A549 (cell line): ENCODE measurements around the gene UHRF2. TPM values are rescaled to one million over a fixed set of nuclear protein-coding genes. Genes with fewer than 3 reads are reported as not detected.
"Not testable (repeated sequence)": the region's sequence is repeated elsewhere in the genome, so short reads cannot be mapped to it uniquely, and the experiment has no call there.

Experiments
- ATAC-seq, 2 experiments: fragments of 200-7000 bp in 1 of 2; fragments of >200 bp in 1 of 2; cut with Nextera tagmentation in 1 of 2; cut with Tn5 transposase in 1 of 2; 3 replicates each; pipeline versions ENCODE4 v1.8.0 to v1.9.1; 2018 to 2020; ENCODE audit warnings: mild to moderate bottlenecking in 1 of 2, moderate library complexity in 1 of 2
- CTCF ChIA-PET: fragments of 300-600 bp; sonication (Branson Sonifier 250); formaldehyde crosslinking; extraction: SDS; loops from one replicate; lab custom pipeline; 2021; ENCODE audit warnings: antibody characterized with exemption, inconsistent platforms; lab: Yijun Ruan, JAX
- POLR2A ChIA-PET: fragments of 350-600 bp; formaldehyde crosslinking; extraction: SDS; loops from one replicate; lab custom pipeline; 2021; ENCODE audit warnings: antibody characterized with exemption, inconsistent platforms; lab: Yijun Ruan, JAX
- DNase-seq, 2 experiments: peaks; one replicate each; pipeline versions ENCODE4 v3.0.0 to v3.0.0-alpha.2; 2011 to 2016; ENCODE audit warnings: low read depth in 1 of 2, low spot score in 1 of 2
- FAIRE-seq: peaks from 2 replicates; lab custom pipeline; 2011; peaks lifted over from hg19 to GRCh38; lab: Jason Lieb, UNC
- H3K27ac ChIP-seq, 2 experiments: fragments of >200 bp; sonication (Bioruptor Twin); formaldehyde crosslinking; 3 replicates each; pipeline ENCODE4 v1.5.1; 2016 to 2017
- H3K4me1 ChIP-seq: fragments of >200 bp; sonication (Bioruptor Twin); formaldehyde crosslinking; 3 replicates; pipeline ENCODE4 v1.6.1; 2016
- H3K4me2 ChIP-seq: fragments of >200 bp; sonication (Bioruptor Twin); formaldehyde crosslinking; 3 replicates; pipeline ENCODE4 v1.6.1; 2016
- H3K4me3 ChIP-seq: fragments of >200 bp; sonication (Bioruptor Twin); formaldehyde crosslinking; 3 replicates; pipeline ENCODE4 v1.5.1; 2016
- H3K9me3 ChIP-seq: fragments of >200 bp; sonication (Bioruptor Twin); formaldehyde crosslinking; 3 replicates; pipeline ENCODE4 v1.6.1; 2016
- BHLHE40 ChIP-seq: IDR thresholded peaks from 2 replicates; pipeline ENCODE4 v1.6.1; 2012; ENCODE audit warnings: low read depth, low read length, inconsistent platforms
- CBX8 ChIP-seq: fragments of 200-600 bp; sonication (generic); IDR thresholded peaks from 2 replicates; pipeline ENCODE4 v1.6.1; 2016
- CEBPB ChIP-seq, 2 experiments: fragments of >200 bp in 1 of 2; sonication (Bioruptor Twin) in 1 of 2; formaldehyde crosslinking in 1 of 2; IDR thresholded peaks; 2 replicates each; pipeline ENCODE4 v1.6.1; 2012 to 2016
- CHD4 ChIP-seq: fragments of 200-600 bp; sonication (generic); IDR thresholded peaks from 2 replicates; pipeline ENCODE4 v1.6.1; 2016; ENCODE audit warnings: antibody characterized with exemption, mild to moderate bottlenecking, borderline replicate concordance
- ESRRA ChIP-seq: fragments of 150-350 bp; IDR thresholded peaks from 2 replicates; pipeline ENCODE4 v1.6.1; 2014; ENCODE audit warnings: mild to moderate bottlenecking, low read length, borderline replicate concordance
- FOXS1 ChIP-seq: fragments of 250-450 bp; sonication (Bioruptor Pico); IDR thresholded peaks from 2 replicates; pipeline ENCODE4 v1.5.0; 2020; ENCODE audit warnings: mild to moderate bottlenecking, moderate library complexity
- GATA3 ChIP-seq: IDR thresholded peaks from 2 replicates; pipeline ENCODE4 v1.6.1; 2012; ENCODE audit warnings: borderline replicate concordance
- HOXB13 ChIP-seq: fragments of 250-450 bp; sonication (Bioruptor Pico); IDR thresholded peaks from 2 replicates; pipeline ENCODE4 v1.5.0; 2020; ENCODE audit warnings: low read depth, mild to moderate bottlenecking, moderate library complexity
- KDM1A ChIP-seq: fragments of 200-600 bp; sonication (generic); IDR thresholded peaks from 2 replicates; pipeline ENCODE4 v1.6.1; 2016; ENCODE audit warnings: low read depth, mild to moderate bottlenecking
- MAFK ChIP-seq: fragments of 450-650 bp; IDR thresholded peaks from 2 replicates; pipeline ENCODE4 v1.6.1; 2014; ENCODE audit not compliant: partially characterized antibody
- MAZ ChIP-seq: fragments of 150-350 bp; IDR thresholded peaks from 2 replicates; pipeline ENCODE4 v1.6.1; 2014; ENCODE audit warnings: antibody characterized with exemption, low read depth, low read length, borderline replicate concordance
- MYC ChIP-seq: IDR thresholded peaks from 2 replicates; pipeline ENCODE4 v1.6.1; 2012; ENCODE audit warnings: mild to moderate bottlenecking, inconsistent platforms, low read length, improper control_type of control experiment, borderline replicate concordance
- NPAS2 ChIP-seq: fragments of 250-450 bp; sonication (Bioruptor Pico); IDR thresholded peaks from 2 replicates; pipeline ENCODE4 v1.8.0; 2022; ENCODE audit warnings: mild to moderate bottlenecking, moderate library complexity, borderline replicate concordance
- PHF8 ChIP-seq: fragments of 200-600 bp; sonication (generic); IDR thresholded peaks from 2 replicates; pipeline ENCODE4 v1.6.1; 2016; ENCODE audit warnings: low read depth, mild to moderate bottlenecking, antibody characterized with exemption, moderate library complexity, borderline replicate concordance
- POLR2A ChIP-seq: IDR thresholded peaks from 2 replicates; pipeline ENCODE4 v1.6.1; 2012; ENCODE audit warnings: mild to moderate bottlenecking, low read length
- TFCP2L1 ChIP-seq: fragments of 250-450 bp; sonication (Bioruptor Pico); IDR thresholded peaks from 2 replicates; pipeline ENCODE4 v1.5.0; 2021; ENCODE audit warnings: mild to moderate bottlenecking
- TP53 ChIP-seq: fragments of 250-450 bp; sonication (Bioruptor Pico); IDR thresholded peaks from 2 replicates; pipeline ENCODE4 v1.5.0; 2021; ENCODE audit warnings: mild to moderate bottlenecking, moderate library complexity
- ZC3H11A ChIP-seq: fragments of 450-650 bp; IDR thresholded peaks from 2 replicates; pipeline ENCODE4 v1.6.1; 2014; ENCODE audit warnings: antibody characterized with exemption, mild to moderate bottlenecking
- ZFP36 ChIP-seq: fragments of 450-650 bp; IDR thresholded peaks from 2 replicates; pipeline ENCODE4 v1.6.1; 2014; ENCODE audit warnings: borderline replicate concordance; ENCODE audit not compliant: partially characterized antibody
- ZSCAN20 ChIP-seq: fragments of 250-450 bp; sonication (Bioruptor Pico); IDR thresholded peaks from 2 replicates; pipeline ENCODE4 v1.8.0; 2022; ENCODE audit warnings: mild to moderate bottlenecking, moderate library complexity
- WGBS: methylation state at CpG from one replicate; pipeline ENCODE4 v1.1.6; 2017; ENCODE audit errors: missing lambda C conversion rate; 5-methylcytosine and 5-hydroxymethylcytosine counted together
- polyA plus RNA-seq, 4 experiments: library from polyadenylated mRNA; depleted of rRNA in 3 of 4; stranded (reverse); fragments of >200 nt; fragmentation: RNase III in 1 of 4; extraction: RNeasy Plus Mini Kit Qiagen cat#74134 plus additional on column Dnase treatment in 1 of 4; gene quantifications; 2 replicates in 3 of 4; 3 replicates in 1 of 4; pipeline ENCODE4 v1.2.3, GENCODE V29; 2011 to 2017
- TF ChIP-seq, protein P1 (sequence below): IDR thresholded peaks from 2 replicates; pipeline ENCODE4 v1.6.1; 2012
- TF ChIP-seq, protein P2 (sequence below): fragments of 250-450 bp; sonication (Bioruptor Pico); IDR thresholded peaks from 2 replicates; pipeline ENCODE4 v1.5.0; 2020; ENCODE audit warnings: low read depth, mild to moderate bottlenecking, moderate library complexity

UHRF2 gene
- polyA plus RNA-seq, 2 of the 4 experiments (the other 2 are of a cell fraction), result 28.6 to 74.3 TPM

DNA sequence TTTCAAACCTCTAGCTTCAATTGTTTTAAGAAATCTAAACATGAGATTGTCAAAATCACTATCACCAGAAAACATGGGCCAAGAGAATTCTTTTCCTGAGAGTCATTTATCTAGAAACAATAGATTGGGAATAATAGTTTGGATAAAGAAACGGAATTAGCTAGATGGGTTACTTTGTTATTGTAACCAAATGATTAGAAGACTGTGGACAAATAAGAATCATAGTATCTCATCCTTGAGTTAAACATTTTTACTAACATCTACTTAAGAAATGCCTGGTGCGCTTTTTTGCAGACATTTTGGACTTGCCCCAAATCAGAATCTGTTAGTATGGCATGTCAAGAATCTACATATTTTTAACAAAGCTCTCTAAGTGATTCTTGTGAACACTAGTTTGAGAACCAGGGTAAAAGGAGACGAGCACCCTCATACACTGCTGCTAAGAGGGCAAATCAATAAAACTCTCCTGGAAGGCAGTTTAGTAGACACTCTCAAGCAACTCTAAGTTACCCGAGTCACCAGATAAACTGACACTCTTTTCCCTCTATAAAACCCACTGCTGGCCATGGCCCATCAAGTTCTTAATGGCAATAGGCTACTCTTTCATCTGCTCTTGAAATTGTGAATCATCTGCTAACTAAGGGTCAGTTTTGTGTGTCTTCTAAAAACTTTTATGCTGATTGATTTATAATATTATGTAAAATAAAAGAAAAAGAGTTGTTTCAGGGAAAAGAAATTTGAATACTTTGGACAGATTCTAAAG, 45.7 kb upstream of the UHRF2 start:
- no peak overlapping the region for H3K4me3 ChIP-seq
- H3K4me1 ChIP-seq, result no peaks in the 10 kb centered on the region
- H3K4me2 ChIP-seq, result no peak overlapping the region
- TF ChIP-seq ZC3H11A (no peak), ZFP36 (no peak), TP53 (CRISPR knock-in tag) (no peak), TFCP2L1 (CRISPR knock-in tag) (no peak), CBX8 (no peak), CEBPB (IDR thresholded peaks at IDR 0.05) (no peak), KDM1A (no peak), MAZ (no peak), PHF8 (no peak), POLR2A (no peak), ESRRA (no peak), HOXB13 (CRISPR knock-in tag) (no peak), MYC (no peak)
- TF ChIP-seq, protein P1, sequence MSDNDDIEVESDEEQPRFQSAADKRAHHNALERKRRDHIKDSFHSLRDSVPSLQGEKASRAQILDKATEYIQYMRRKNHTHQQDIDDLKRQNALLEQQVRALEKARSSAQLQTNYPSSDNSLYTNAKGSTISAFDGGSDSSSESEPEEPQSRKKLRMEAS, result no peak
- TF ChIP-seq, protein P2, sequence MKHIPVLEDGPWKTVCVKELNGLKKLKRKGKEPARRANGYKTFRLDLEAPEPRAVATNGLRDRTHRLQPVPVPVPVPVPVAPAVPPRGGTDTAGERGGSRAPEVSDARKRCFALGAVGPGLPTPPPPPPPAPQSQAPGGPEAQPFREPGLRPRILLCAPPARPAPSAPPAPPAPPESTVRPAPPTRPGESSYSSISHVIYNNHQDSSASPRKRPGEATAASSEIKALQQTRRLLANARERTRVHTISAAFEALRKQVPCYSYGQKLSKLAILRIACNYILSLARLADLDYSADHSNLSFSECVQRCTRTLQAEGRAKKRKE (CRISPR knock-in tag), result no peak
- peaks cover 13% of the 10 kb centered on the region for H3K9me3 ChIP-seq
- FAIRE-seq, result no peak
- no peak for DNase-seq
- H3K27ac ChIP-seq, result no peak overlapping the region
- ChIA-PET POLR2A (interaction anchor here (1.4 kb wide), 1 partner anchor 46 kb away, joined by 4 read pairs; the partner anchor contains the start of gene UHRF2), CTCF (interaction anchor here (0.9 to 2.2 kb wide), 3 partner anchors 13 to 372 kb away, joined by 3 to 9 read pairs (median 5); no protein-coding TSS in a partner anchor)
- no peak for ATAC-seq
- WGBS, result 46% methylated on average over 4 of the region's 4 CpGs

DNA sequence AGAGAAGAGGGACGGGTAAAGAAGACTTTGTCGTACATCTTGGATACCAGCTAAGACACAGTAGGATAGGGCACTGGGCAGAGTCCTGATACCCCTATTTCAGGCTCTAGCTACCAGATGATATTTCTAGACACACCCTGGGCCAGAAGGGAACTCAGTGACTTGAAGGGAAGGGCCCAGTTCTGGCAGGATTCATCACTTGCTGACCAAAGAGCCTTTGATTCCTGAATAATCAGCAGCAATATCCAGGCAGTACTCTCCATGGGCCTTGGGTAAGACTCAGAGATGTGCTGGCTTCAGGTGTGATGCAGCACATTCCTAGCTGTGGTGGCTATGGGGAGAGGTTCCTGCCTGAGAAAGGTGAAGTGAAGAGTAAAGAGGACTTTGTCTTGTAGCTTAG, 44.2 kb upstream of the UHRF2 start:
- Histone ChIP-seq H3K9me3 (peaks cover 13% of the 10 kb centered on the region), H3K4me1 (no peaks in the 10 kb centered on the region), H3K4me3 (no peak overlapping the region), H3K4me2 (no peak overlapping the region), H3K27ac (no peak overlapping the region)
- DNase-seq (no peak), ATAC-seq (no peak), FAIRE-seq (no peak)
- ChIA-PET POLR2A (no interaction called here), CTCF (interaction anchor here (0.6 to 2.2 kb wide), 4 partner anchors 14 to 286 kb away, joined by 3 to 9 read pairs (median 4); no protein-coding TSS in a partner anchor)
- 78% methylated on average over 2 of the region's 2 CpGs for WGBS
- no peak for TF ChIP-seq ZSCAN20 (CRISPR knock-in tag)
- no peak for TF ChIP-seq KDM1A
- no peak for TF ChIP-seq BHLHE40
- TF ChIP-seq NPAS2 (CRISPR knock-in tag), result no peak
- no peak for TF ChIP-seq HOXB13 (CRISPR knock-in tag)
- TF ChIP-seq FOXS1, result no peak
- no peak for TF ChIP-seq MAFK
- TF ChIP-seq CHD4, result no peak
- no peak for TF ChIP-seq MYC
- TF ChIP-seq, protein P2 (CRISPR knock-in tag), result no peak
- TF ChIP-seq GATA3, result no peak
- TF ChIP-seq, protein P1, result no peak

DNA sequence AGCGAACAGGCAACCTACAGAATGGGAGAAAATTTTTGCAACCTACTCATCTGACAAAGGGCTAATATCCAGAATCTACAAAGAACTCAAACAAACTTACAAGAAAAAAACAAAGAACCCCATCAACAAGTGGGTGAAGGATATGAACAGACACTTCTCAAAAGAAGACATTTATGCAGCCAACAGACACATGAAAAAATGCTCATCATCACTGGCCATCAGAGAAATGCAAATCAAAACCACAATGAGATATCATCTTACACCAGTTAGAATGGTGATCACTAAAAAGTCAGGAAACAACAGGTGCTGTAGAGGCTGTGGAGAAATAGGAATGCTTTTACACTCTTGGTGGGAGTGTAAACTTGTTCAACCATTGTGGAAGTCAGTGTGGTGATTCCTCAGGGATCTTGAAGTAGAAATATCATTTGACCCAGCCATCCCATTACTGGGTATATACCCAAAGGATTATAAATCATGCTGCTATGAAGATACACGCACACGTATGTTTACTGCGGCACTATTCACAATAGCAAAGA, 31.5 kb upstream of the UHRF2 start:
- CTCF ChIA-PET, H3K4me3 ChIP-seq, H3K4me2 ChIP-seq, ATAC-seq, POLR2A ChIA-PET, H3K27ac ChIP-seq, FAIRE-seq, H3K9me3 ChIP-seq, H3K4me1 ChIP-seq, DNase-seq: not testable (repeated sequence)
- 60% methylated on average over 4 of the region's 4 CpGs for WGBS
